ENCODE measurements around the gene FAF2. TPM values are rescaled to one million over a fixed set of nuclear protein-coding genes. Genes with fewer than 3 reads are reported as not detected.

FAF2 gene
- polyA plus RNA-seq, 1 experiment = 68.7 TPM

DNA sequence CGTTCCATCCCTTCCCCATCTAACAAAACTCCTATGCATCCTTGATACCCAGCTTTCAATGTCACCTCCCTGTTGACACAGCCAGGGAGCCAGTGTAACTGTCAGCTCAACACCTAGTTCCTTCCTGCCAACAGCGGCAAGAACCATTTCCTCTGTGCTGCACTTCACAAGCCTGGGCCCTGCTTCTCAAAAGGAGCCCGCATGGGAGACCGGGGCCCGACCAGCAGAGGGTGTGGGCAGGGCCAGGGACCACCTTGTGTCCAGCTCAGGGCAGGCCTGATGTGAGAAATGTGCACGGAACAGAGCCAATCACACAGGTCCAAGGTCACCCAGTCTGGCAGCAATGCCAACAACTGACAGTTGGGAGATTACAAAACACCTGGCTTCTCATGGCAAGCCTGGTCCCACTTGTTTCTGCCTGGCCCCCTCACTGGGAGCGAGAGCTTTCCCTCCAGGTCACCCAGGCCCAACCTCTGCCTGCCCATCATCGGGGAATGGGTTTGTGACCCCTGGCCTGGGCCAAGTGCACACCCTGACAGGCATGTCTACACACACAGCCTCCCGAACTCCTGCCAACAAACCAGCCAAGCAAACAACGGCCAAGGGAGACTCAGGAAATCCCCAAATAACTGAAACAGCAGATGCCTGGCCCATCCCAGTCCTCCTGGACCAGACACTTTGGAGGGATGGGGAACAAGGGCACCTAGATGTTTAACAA lies 85.9 kb downstream of the FAF2 start:
- TF ChIP-seq, protein P1, sequence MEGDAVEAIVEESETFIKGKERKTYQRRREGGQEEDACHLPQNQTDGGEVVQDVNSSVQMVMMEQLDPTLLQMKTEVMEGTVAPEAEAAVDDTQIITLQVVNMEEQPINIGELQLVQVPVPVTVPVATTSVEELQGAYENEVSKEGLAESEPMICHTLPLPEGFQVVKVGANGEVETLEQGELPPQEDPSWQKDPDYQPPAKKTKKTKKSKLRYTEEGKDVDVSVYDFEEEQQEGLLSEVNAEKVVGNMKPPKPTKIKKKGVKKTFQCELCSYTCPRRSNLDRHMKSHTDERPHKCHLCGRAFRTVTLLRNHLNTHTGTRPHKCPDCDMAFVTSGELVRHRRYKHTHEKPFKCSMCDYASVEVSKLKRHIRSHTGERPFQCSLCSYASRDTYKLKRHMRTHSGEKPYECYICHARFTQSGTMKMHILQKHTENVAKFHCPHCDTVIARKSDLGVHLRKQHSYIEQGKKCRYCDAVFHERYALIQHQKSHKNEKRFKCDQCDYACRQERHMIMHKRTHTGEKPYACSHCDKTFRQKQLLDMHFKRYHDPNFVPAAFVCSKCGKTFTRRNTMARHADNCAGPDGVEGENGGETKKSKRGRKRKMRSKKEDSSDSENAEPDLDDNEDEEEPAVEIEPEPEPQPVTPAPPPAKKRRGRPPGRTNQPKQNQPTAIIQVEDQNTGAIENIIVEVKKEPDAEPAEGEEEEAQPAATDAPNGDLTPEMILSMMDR (IDR thresholded peaks at IDR 0.05; ENCODE audit: low read depth, low read length) = peak; percentile 16; the same call in 1 of the 2 replicates
- peak overlapping the region; percentile 10 for H3K4me3 ChIP-seq (ENCODE audit: low read depth, low read length)
- CTCF ChIA-PET = interaction anchor here (0.5 to 7.3 kb wide), 3 partner anchors 9 to 86 kb away, joined by 4 to 41 read pairs (median 7); partner anchors contain the start of gene FAF2
- DNase-seq (ENCODE audit: low read depth, low spot score) = no peak
- POLR2A ChIA-PET = interaction anchor here (0.6 to 0.8 kb wide), 2 partner anchors 33 to 74 kb away, joined by 3 to 4 read pairs; no protein-coding TSS in a partner anchor
- peak overlapping the region; percentile 31 for H3K27ac ChIP-seq (ENCODE audit: low read depth, low read length)
- no peaks in the 10 kb centered on the region; the same call in 1 of the 2 replicates for H3K9me3 ChIP-seq (ENCODE audit: control insufficient read depth, insufficient read depth, low read length)
- H3K27me3 ChIP-seq (ENCODE audit: control insufficient read depth, insufficient read depth, low read length) = no peaks in the 10 kb centered on the region

DNA sequence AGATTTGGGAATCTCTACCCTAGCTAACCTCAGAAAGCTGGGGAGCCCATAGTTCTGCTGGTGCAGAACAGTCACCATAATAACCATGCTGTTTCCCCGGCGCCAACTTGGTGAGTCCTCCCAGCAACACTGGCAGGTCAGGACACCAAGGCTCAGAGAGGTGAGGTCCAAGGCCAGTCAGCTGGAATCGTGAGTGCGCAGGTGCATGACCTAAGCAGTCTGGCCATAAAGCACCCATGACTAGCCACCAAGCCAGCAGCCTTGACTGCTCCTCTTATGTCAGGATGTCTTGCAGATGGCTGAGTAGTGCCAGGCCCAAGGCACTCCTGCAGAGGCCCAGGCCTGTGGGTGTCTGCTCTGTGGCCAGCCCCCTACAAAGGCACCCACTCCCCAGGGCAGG lies 86.5 kb downstream of the FAF2 start:
- H3K9me3 ChIP-seq (ENCODE audit: control insufficient read depth, insufficient read depth, low read length) = no peaks in the 10 kb centered on the region; the same call in 1 of the 2 replicates
- no peak overlapping the region for H3K27ac ChIP-seq (ENCODE audit: low read depth, low read length)
- POLR2A ChIA-PET = interaction anchor here (0.8 to 1.2 kb wide), 2 partner anchors 10 to 34 kb away, joined by 3 to 4 read pairs; no protein-coding TSS in a partner anchor
- TF ChIP-seq, protein P1 (IDR thresholded peaks at IDR 0.05; ENCODE audit: low read depth, low read length) = no peak
- H3K27me3 ChIP-seq (ENCODE audit: control insufficient read depth, insufficient read depth, low read length) = no peaks in the 10 kb centered on the region
- DNase-seq (ENCODE audit: low read depth, low spot score) = no peak
- CTCF ChIA-PET = interaction anchor here (0.5 to 7.3 kb wide), 3 partner anchors 27 to 126 kb away, joined by 4 to 41 read pairs (median 6); partner anchors contain the start of gene FAF2
- H3K4me3 ChIP-seq (ENCODE audit: low read depth, low read length) = peak overlapping the region; percentile 13; the same call in 1 of the 2 replicates

DNA sequence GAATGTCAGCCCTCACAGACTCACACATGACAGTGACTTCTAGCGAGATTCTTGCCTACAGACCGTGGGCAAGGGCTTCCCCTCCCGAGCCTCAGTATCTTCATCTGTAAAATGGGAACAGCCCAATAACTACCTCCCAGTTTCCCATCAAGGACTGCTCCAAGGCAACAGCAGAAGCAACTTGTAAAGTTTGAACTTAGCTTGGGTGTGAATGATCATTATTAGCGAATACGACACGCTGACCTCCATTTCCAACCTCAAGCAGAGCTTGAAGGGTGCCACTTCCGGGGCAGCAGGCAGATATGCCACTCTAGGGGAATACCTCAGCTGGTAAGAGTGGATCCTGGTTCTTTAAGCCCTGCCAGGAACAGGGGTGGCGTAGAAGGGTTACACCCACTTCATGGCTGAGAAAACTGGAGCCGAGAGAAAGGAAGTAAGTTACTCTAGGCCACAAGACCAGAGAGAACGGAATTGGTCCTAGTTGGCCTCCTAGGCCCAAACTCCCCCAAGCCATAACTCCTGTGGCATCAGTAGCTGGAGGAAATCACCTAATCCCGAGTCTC lies 87.0 kb downstream of the FAF2 start:
- no peak for DNase-seq (ENCODE audit: low read depth, low spot score)
- CTCF ChIA-PET = interaction anchor here (1.7 to 7.3 kb wide), 2 partner anchors 87 to 126 kb away, joined by 6 to 41 read pairs; partner anchors contain the start of gene FAF2
- POLR2A ChIA-PET = interaction anchor here (0.5 to 1.2 kb wide), 2 partner anchors 10 to 19 kb away, joined by 3 to 5 read pairs; no protein-coding TSS in a partner anchor
- H3K4me3 ChIP-seq (ENCODE audit: low read depth, low read length) = peak overlapping the region; percentile 90
- TF ChIP-seq, protein P1 (IDR thresholded peaks at IDR 0.05; ENCODE audit: low read depth, low read length) = no peak
- H3K9me3 ChIP-seq (ENCODE audit: control insufficient read depth, insufficient read depth, low read length) = no peaks in the 10 kb centered on the region; the same call in 1 of the 2 replicates
- H3K27me3 ChIP-seq (ENCODE audit: control insufficient read depth, insufficient read depth, low read length) = no peaks in the 10 kb centered on the region
- no peak overlapping the region for H3K27ac ChIP-seq (ENCODE audit: low read depth, low read length)

DNA sequence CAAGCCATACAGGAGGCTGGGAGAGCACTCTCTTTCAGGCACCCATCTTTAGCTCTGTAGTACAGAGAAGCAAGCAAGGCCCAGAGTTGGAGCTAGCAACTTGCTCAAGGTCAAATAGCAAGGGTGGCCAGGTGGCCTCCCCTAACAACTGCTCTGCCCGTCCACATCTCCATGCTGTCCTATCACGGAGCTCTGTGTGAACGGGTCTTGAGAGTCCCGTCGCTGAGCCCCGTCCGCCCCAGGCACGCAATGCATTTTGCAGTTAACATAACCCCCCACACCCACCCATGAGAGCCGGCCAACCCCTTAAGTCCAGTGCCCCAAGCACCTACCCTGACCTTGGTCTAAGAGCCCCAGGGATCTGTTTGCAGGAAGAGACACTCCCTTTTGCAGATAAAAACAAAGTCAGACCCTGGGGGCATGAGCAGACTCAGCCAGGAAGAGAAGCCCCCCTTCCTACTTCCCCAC lies 87.5 kb downstream of the FAF2 start:
- TF ChIP-seq, protein P1 (IDR thresholded peaks at IDR 0.05; ENCODE audit: low read depth, low read length) = no peak
- no peaks in the 10 kb centered on the region; the same call in 1 of the 2 replicates for H3K9me3 ChIP-seq (ENCODE audit: control insufficient read depth, insufficient read depth, low read length)
- no peak for DNase-seq (ENCODE audit: low read depth, low spot score)
- peak overlapping the region; percentile 90 for H3K4me3 ChIP-seq (ENCODE audit: low read depth, low read length)
- H3K27ac ChIP-seq (ENCODE audit: low read depth, low read length) = peak overlapping the region; percentile 52
- CTCF ChIA-PET = interaction anchor here (1.7 to 7.3 kb wide), 2 partner anchors 88 to 125 kb away, joined by 6 to 41 read pairs; partner anchors contain the start of gene FAF2
- POLR2A ChIA-PET = interaction anchor here (0.5 to 2.3 kb wide), 4 partner anchors 11 to 95 kb away, joined by 3 to 15 read pairs (median 4); partner anchors contain the start of gene FAF2
- no peaks in the 10 kb centered on the region for H3K27me3 ChIP-seq (ENCODE audit: control insufficient read depth, insufficient read depth, low read length)

All from AG04450 (cell line).